HEK293 (cell line): ENCODE data around the gene RELB.
A peak's percentile ranks its signal among the peaks of the same experiment; 100 is the strongest.

Source experiments
- CTCF ChIA-PET: fragments of 350-600 bp; formaldehyde crosslinking; extraction: SDS; loops from one replicate; lab custom pipeline; 2021; ENCODE audit warnings: antibody characterized with exemption; lab: Yijun Ruan, JAX
- POLR2A ChIA-PET: fragments of 300-600 bp; formaldehyde crosslinking; extraction: SDS; loops from one replicate; lab custom pipeline; 2020; ENCODE audit warnings: antibody characterized with exemption, inconsistent platforms; lab: Yijun Ruan, JAX
- H3K27ac ChIP-seq: fragments of 200-500 bp; sonication (Bioruptor generic); 2 replicates; pipeline ENCODE4 v1.5.1; 2014; ENCODE audit warnings: low read depth, low read length, control low read depth, inconsistent platforms; ENCODE audit errors: extremely low read depth
- H3K36me3 ChIP-seq, 2 experiments: fragments of 200-500 bp in 1 of 2; sonication (Bioruptor generic) in 1 of 2; 1 replicate in 1 of 2; 2 replicates in 1 of 2; pipeline ENCODE4 v1.5.1; 2014 to 2017; ENCODE audit warnings: inconsistent platforms in 2 of 2, low read length in 2 of 2; ENCODE audit not compliant: control insufficient read depth in 2 of 2, insufficient read depth in 1 of 2
- H3K4me1 ChIP-seq: fragments of 200-500 bp; sonication (Bioruptor generic); 2 replicates; pipeline ENCODE4 v1.5.1; 2014; ENCODE audit warnings: mild to moderate bottlenecking, low read length, inconsistent platforms; ENCODE audit not compliant: control insufficient read depth, insufficient read depth
- H3K4me3 ChIP-seq: 2 replicates; pipeline ENCODE4 v1.5.1; 2011; ENCODE audit warnings: low read depth, mild to moderate bottlenecking, control low read depth, low read length, moderate library complexity
- H3K9me3 ChIP-seq: fragments of 200-500 bp; sonication (Bioruptor generic); 2 replicates; pipeline ENCODE4 v1.5.1; 2014; ENCODE audit warnings: low read depth, low read length, inconsistent platforms; ENCODE audit not compliant: control insufficient read depth, insufficient read depth
- IKZF3 ChIP-seq: fragments of 450-650 bp; IDR thresholded peaks from 2 replicates; pipeline ENCODE4 v1.5.0; 2018; ENCODE audit warnings: missing biosample characterization, mild to moderate bottlenecking, missing genetic modification characterization, moderate library complexity
- KLF1 ChIP-seq: fragments of 450-650 bp; formaldehyde crosslinking; IDR thresholded peaks from 2 replicates; pipeline ENCODE4 v1.5.1; 2016; ENCODE audit warnings: missing biosample characterization, missing genetic modification characterization
- MZF1 ChIP-seq: fragments of 450-650 bp; formaldehyde crosslinking; IDR thresholded peaks from 2 replicates; pipeline ENCODE4 v1.5.1; 2017; ENCODE audit warnings: missing biosample characterization, missing genetic modification characterization, borderline replicate concordance
- PRDM10 ChIP-seq: fragments of 450-650 bp; formaldehyde crosslinking; IDR thresholded peaks from 2 replicates; pipeline ENCODE4 v1.5.1; 2016; ENCODE audit warnings: missing biosample characterization, missing genetic modification characterization
- ZBTB17 ChIP-seq: fragments of 450-650 bp; formaldehyde crosslinking; IDR thresholded peaks from 2 replicates; pipeline ENCODE4 v1.5.1; 2016; ENCODE audit warnings: missing biosample characterization, missing genetic modification characterization
- ZBTB48 ChIP-seq: fragments of 450-650 bp; formaldehyde crosslinking; IDR thresholded peaks from 2 replicates; pipeline ENCODE4 v1.5.1; 2016; ENCODE audit warnings: missing biosample characterization, missing genetic modification characterization
- ZNF10 ChIP-seq: fragments of 450-650 bp; formaldehyde crosslinking; IDR thresholded peaks from 2 replicates; pipeline ENCODE4 v1.5.1; 2017; ENCODE audit warnings: missing biosample characterization, missing genetic modification characterization
- ZNF335 ChIP-seq: fragments of 450-650 bp; formaldehyde crosslinking; conservative IDR thresholded peaks from 2 replicates; pipeline ENCODE4 v1.5.1; 2016; ENCODE audit warnings: missing biosample characterization, missing genetic modification characterization
- ZNF350 ChIP-seq: fragments of 450-650 bp; formaldehyde crosslinking; IDR thresholded peaks from 2 replicates; pipeline ENCODE4 v1.5.0; 2017; ENCODE audit warnings: missing biosample characterization, mild to moderate bottlenecking, missing genetic modification characterization
- ZNF391 ChIP-seq: fragments of 450-650 bp; formaldehyde crosslinking; IDR thresholded peaks from 2 replicates; pipeline ENCODE4 v1.5.1; 2016; ENCODE audit warnings: low read depth, missing biosample characterization, missing genetic modification characterization, borderline replicate concordance
- ZNF600 ChIP-seq: fragments of 450-650 bp; formaldehyde crosslinking; IDR thresholded peaks from 2 replicates; pipeline ENCODE4 v1.5.1; 2016; ENCODE audit warnings: missing biosample characterization, missing genetic modification characterization
- ZNF639 ChIP-seq: fragments of 450-650 bp; formaldehyde crosslinking; IDR thresholded peaks from 2 replicates; pipeline ENCODE4 v1.5.1; 2016; ENCODE audit warnings: missing biosample characterization, missing genetic modification characterization
- ZNF654 ChIP-seq: fragments of 450-650 bp; formaldehyde crosslinking; IDR thresholded peaks from 2 replicates; pipeline ENCODE4 v1.5.1; 2016; ENCODE audit warnings: low read depth, missing biosample characterization, missing genetic modification characterization

RELB gene

GRCh38 chr19:45076851-45077730 is 75.8 kb downstream of the RELB start:
- Histone ChIP-seq H3K4me1 (peaks cover 18% of the 10 kb centered on the region), H3K27ac (peak overlapping the region; percentile 53), H3K9me3 (no peaks in the 10 kb centered on the region), H3K36me3 (peaks cover 16 to 21% of the 10 kb centered on the region in 2 experiments; a peak in 2 of 3 replicates), H3K4me3 (no peak overlapping the region)
- ChIA-PET POLR2A (interaction anchor here (0.9 to 1.2 kb wide), 4 partner anchors 13 to 27 kb away, joined by 3 to 11 read pairs (median 6); partner anchors contain the start of gene PPP1R37), CTCF (interaction anchor here (0.6 to 1.9 kb wide), 4 partner anchors 18 to 400 kb away, joined by 3 to 6 read pairs (median 3); no protein-coding TSS in a partner anchor)
- TF ChIP-seq ZBTB17 (tag by site-specific recombination) (peak; percentile 68; the same call in 1 of the 2 replicates), IKZF3 (tag by site-specific recombination) (no peak), KLF1 (peak; percentile 81), ZNF654 (tag by site-specific recombination) (no peak), PRDM10 (peak; percentile 44; the same call in 1 of the 2 replicates), ZNF335 (tag by site-specific recombination) (peak; percentile 24), ZNF10 (tag by site-specific recombination) (0 out of 2 replicates have a peak, but pooled peaks have one; percentile 40), ZBTB48 (tag by site-specific recombination) (no peak)

- Histone ChIP-seq H3K36me3 (peaks cover 12 to 22% of the 10 kb centered on the region in 2 experiments; a peak in 2 of 3 replicates), H3K4me1 (peaks cover 18% of the 10 kb centered on the region), H3K9me3 (no peaks in the 10 kb centered on the region), H3K27ac (peak overlapping the region; percentile 62; the same call in 1 of the 2 replicates), H3K4me3 (peak overlapping the region; percentile 75)
- ChIA-PET CTCF (interaction anchor here (0.6 to 2.9 kb wide), 3 partner anchors 12 to 167 kb away, joined by 3 to 13 read pairs (median 3); partner anchors contain the start of gene EXOC3L2), POLR2A (interaction anchor here (0.6 to 3.5 kb wide), 7 partner anchors 11 to 207 kb away, joined by 3 to 45 read pairs (median 7); partner anchors contain the start of genes BLOC1S3, CLASRP, PPP1R37 and TRAPPC6A)
- TF ChIP-seq ZNF639 (tag by site-specific recombination) (0 out of 2 replicates have a peak, but pooled peaks have one; percentile 2), MZF1 (tag by site-specific recombination) (peak; percentile 40; the same call in 1 of the 2 replicates), ZNF350 (no peak), ZNF391 (tag by site-specific recombination) (0 out of 2 replicates have a peak, but pooled peaks have one; percentile 13), ZNF600 (tag by site-specific recombination) (peak; percentile 73; the same call in 1 of the 2 replicates)
Measured at GRCh38 chr19:45078390-45079062, 77.3 kb downstream of the RELB start.
